NB4 (cell line): ENCODE data around the gene TMEM19.

Experiments
- POLR2A ChIP-seq: IDR thresholded peaks from 2 replicates; pipeline ENCODE4 v1.6.1; 2011; ENCODE audit warnings: mild to moderate bottlenecking; ENCODE audit not compliant: insufficient read length; ENCODE audit errors: extremely low read depth
- TF ChIP-seq, protein P1 (sequence below): IDR thresholded peaks from 2 replicates; pipeline ENCODE4 v1.6.1; 2011; ENCODE audit warnings: low read depth, low read length
- TF ChIP-seq, protein P2 (sequence below): IDR thresholded peaks from one replicate; pipeline ENCODE4 v1.5.1; 2012; ENCODE audit warnings: low read depth, low read length

DNA sequence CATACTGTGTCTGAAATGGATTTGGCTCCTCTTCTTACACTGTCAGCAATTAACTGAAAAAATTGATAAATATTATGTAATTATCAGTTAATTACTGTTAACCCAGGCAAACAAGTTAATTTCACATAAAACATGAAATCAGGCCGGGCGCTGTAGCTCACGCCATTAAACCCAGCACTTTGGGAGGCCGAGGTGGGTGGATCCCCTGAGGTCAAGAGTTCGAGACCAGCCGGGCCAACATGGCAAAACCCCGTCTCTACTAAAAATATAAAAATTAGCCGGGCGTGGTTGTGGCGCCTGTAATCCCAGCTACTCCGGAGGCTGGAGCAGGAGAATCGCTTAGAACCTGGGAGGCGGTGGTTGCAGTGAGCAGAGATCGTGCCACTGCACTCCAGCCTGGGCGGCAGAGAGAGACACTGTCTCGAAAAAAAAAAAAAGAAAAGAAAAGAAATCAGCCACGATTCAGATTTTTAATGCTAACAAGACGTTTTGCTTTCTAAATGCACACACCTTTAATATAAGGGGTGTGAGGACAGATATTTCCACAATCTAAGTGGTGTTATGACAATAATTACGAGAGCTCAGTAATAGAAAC, 473 bp upstream of the TMEM19 start:
- TF ChIP-seq, protein P1, sequence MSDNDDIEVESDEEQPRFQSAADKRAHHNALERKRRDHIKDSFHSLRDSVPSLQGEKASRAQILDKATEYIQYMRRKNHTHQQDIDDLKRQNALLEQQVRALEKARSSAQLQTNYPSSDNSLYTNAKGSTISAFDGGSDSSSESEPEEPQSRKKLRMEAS, result no peak
- TF ChIP-seq, protein P2, sequence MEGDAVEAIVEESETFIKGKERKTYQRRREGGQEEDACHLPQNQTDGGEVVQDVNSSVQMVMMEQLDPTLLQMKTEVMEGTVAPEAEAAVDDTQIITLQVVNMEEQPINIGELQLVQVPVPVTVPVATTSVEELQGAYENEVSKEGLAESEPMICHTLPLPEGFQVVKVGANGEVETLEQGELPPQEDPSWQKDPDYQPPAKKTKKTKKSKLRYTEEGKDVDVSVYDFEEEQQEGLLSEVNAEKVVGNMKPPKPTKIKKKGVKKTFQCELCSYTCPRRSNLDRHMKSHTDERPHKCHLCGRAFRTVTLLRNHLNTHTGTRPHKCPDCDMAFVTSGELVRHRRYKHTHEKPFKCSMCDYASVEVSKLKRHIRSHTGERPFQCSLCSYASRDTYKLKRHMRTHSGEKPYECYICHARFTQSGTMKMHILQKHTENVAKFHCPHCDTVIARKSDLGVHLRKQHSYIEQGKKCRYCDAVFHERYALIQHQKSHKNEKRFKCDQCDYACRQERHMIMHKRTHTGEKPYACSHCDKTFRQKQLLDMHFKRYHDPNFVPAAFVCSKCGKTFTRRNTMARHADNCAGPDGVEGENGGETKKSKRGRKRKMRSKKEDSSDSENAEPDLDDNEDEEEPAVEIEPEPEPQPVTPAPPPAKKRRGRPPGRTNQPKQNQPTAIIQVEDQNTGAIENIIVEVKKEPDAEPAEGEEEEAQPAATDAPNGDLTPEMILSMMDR, result no peak
- no peak for TF ChIP-seq POLR2A
